ENCODE measurements around the gene WNT9A. TPM values are rescaled to one million over a fixed set of nuclear protein-coding genes. Genes with fewer than 3 reads are reported as not detected.

WNT9A gene
- total RNA-seq, 2 donors from 2014 or later, result 1.2 to 1.7 TPM

- no peaks in the 10 kb centered on the region for H3K27me3 ChIP-seq (ENCODE audit: control insufficient read depth, insufficient read depth, low read length, poor library complexity, severe bottlenecking)
- TF ChIP-seq CTCF (conservative IDR thresholded peaks at IDR 0.05), result no peak
- DNase-seq, result peak; percentile 26
- Mint-ChIP-seq H3K27me3 (ENCODE audit: insufficient read depth) (no peaks in the 10 kb centered on the region), H3K36me3 (ENCODE audit: low read depth) (no peaks in the 10 kb centered on the region), H3K4me3 (no peak overlapping the region), H3K9me3 (no peaks in the 10 kb centered on the region), H3K27ac (no peak overlapping the region), H3K4me1 (no peaks in the 10 kb centered on the region)
- H3K27ac ChIP-seq (ENCODE audit: low read depth, low read length), result no peak overlapping the region
- H3K36me3 ChIP-seq (ENCODE audit: control insufficient read depth, insufficient read depth, low read length), result no peaks in the 10 kb centered on the region
- H3K4me3 ChIP-seq (ENCODE audit: low read length), result no peak overlapping the region
- H3K4me1 ChIP-seq (ENCODE audit: control insufficient read depth, insufficient read depth, low read length), result no peaks in the 10 kb centered on the region
- no peak overlapping the region for H3K9ac ChIP-seq (ENCODE audit: extremely low read depth, low read length, poor library complexity, severe bottlenecking)
- no peaks in the 10 kb centered on the region for H3K9me3 ChIP-seq (ENCODE audit: control insufficient read depth, low read length)
- WGBS, 2 experiments (ENCODE audit: insufficient coverage in 1 of 2, insufficient read length in 1 of 2), result 92 to 95% methylated on average over 10 to 17 of the region's 17 CpGs
These were observed 6.9 kb downstream of the WNT9A start for GRCh38 chr1:227940791-227941241.

- H3K36me3 ChIP-seq (ENCODE audit: control insufficient read depth, insufficient read depth, low read length), result no peaks in the 10 kb centered on the region
- no peak overlapping the region for H3K27ac Mint-ChIP-seq
- H3K9me3 Mint-ChIP-seq, result no peaks in the 10 kb centered on the region
- no peak for TF ChIP-seq CTCF (conservative IDR thresholded peaks at IDR 0.05)
- 89 to 92% methylated on average over 11 to 20 of the region's 20 CpGs for WGBS, 2 experiments (ENCODE audit: insufficient coverage in 1 of 2, insufficient read length in 1 of 2)
- no peak overlapping the region for H3K4me3 Mint-ChIP-seq
- H3K4me1 Mint-ChIP-seq, result no peaks in the 10 kb centered on the region
- DNase-seq, result peak; percentile 35
- no peaks in the 10 kb centered on the region for H3K9me3 ChIP-seq (ENCODE audit: control insufficient read depth, low read length)
- H3K27me3 Mint-ChIP-seq (ENCODE audit: insufficient read depth), result no peaks in the 10 kb centered on the region
- H3K9ac ChIP-seq (ENCODE audit: extremely low read depth, low read length, poor library complexity, severe bottlenecking), result no peak overlapping the region
- H3K4me3 ChIP-seq (ENCODE audit: low read length), result no peak overlapping the region
- H3K27ac ChIP-seq (ENCODE audit: low read depth, low read length), result no peak overlapping the region
- H3K36me3 Mint-ChIP-seq (ENCODE audit: low read depth), result no peaks in the 10 kb centered on the region
- no peaks in the 10 kb centered on the region for H3K27me3 ChIP-seq (ENCODE audit: control insufficient read depth, insufficient read depth, low read length, poor library complexity, severe bottlenecking)
- no peaks in the 10 kb centered on the region for H3K4me1 ChIP-seq (ENCODE audit: control insufficient read depth, insufficient read depth, low read length)
These were observed 7.7 kb downstream of the WNT9A start for GRCh38 chr1:227939791-227940771.

GRCh38 chr1:227938911-227939790, 8.6 kb downstream of the WNT9A start:
- no peaks in the 10 kb centered on the region for H3K4me1 ChIP-seq (ENCODE audit: control insufficient read depth, insufficient read depth, low read length)
- H3K4me3 ChIP-seq (ENCODE audit: low read length), result no peak overlapping the region
- H3K9me3 Mint-ChIP-seq, result no peaks in the 10 kb centered on the region
- H3K27ac Mint-ChIP-seq, result no peak overlapping the region
- no peaks in the 10 kb centered on the region for H3K27me3 Mint-ChIP-seq (ENCODE audit: insufficient read depth)
- H3K36me3 ChIP-seq (ENCODE audit: control insufficient read depth, insufficient read depth, low read length), result no peaks in the 10 kb centered on the region
- no peak overlapping the region for H3K9ac ChIP-seq (ENCODE audit: extremely low read depth, low read length, poor library complexity, severe bottlenecking)
- no peaks in the 10 kb centered on the region for H3K27me3 ChIP-seq (ENCODE audit: control insufficient read depth, insufficient read depth, low read length, poor library complexity, severe bottlenecking)
- no peak overlapping the region for H3K4me3 Mint-ChIP-seq
- DNase-seq, result peak; percentile 40
- 90 to 92% methylated on average over 13 to 27 of the region's 27 CpGs for WGBS, 2 experiments (ENCODE audit: insufficient coverage in 1 of 2, insufficient read length in 1 of 2)
- TF ChIP-seq CTCF (conservative IDR thresholded peaks at IDR 0.05), result no peak
- no peaks in the 10 kb centered on the region for H3K36me3 Mint-ChIP-seq (ENCODE audit: low read depth)
- no peaks in the 10 kb centered on the region for H3K4me1 Mint-ChIP-seq
- no peak overlapping the region for H3K27ac ChIP-seq (ENCODE audit: low read depth, low read length)
- no peaks in the 10 kb centered on the region for H3K9me3 ChIP-seq (ENCODE audit: control insufficient read depth, low read length)

Data from endodermal cell (in vitro differentiated cells).